GM18870 (cell line): Measurements from ENCODE around the gene DDAH1.
"Not testable (repeated sequence)": the region's sequence is repeated elsewhere in the genome, so short reads cannot be mapped to it uniquely, and the experiment has no call there.

ENCODE experiments used
- ATAC-seq: cut with Tn5 transposase; IDR thresholded peaks from one replicate; pipeline ENCODE4 v1.9.1; 2021; ENCODE audit warnings: moderate library complexity; ENCODE audit not compliant: unreplicated experiment

The DDAH1 gene

DNA sequence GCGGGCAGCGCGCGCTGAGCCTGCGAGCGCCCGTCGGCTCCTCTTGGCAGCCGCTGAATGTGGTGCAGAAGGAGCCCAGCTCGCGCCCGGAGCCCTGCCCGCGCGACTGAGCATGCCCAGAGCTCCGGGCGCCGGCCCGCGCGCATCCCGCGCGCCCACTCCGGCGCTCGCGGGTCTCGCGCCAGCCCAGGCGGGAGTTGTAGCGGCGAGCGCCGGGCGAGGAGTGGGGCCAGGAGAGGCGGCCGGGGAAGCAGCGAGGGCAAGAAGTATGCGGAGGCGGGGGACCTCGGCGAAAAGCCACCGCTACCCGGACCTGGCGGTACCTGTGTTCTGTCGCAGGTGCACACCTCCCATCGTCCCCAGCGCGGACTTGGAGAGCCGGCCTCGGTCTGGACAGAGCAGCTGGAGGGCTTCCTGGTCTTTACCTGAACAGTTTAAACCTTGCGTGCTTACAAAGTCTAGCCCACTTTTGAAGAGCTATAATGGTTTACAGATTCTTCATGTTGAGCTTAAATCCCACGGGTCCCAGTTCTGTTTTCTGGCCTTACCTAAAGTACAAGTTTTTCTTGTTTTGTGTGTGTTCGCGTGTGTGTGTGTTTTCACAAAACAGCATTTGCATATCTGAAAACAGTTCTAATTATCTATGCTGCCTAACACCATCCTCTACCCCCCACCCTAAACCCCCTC lies at the start of gene DDAH1:
TSS of gene DDAH1 (minus strand) at position 61 of the 687 bp plus-strand sequence. CDS start 114 bp downstream, outside the sequence.
- ATAC-seq, result no peak

DNA sequence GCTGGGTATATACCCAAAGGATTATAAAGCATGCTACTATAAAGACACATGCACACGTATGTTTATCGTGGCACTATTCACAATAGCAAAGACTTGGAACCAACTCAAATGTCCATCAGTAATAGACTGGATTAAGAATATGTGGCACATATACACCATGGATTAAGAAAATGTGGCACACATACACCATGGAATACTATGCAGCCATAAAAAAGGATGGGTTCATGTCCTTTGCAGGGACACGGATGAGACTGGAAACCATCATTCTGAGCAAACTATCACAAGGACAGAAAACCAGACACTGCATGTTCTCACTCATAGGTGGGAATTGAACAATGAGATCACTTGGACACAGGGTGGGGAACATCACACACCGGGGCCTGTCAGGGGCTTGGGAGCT lies 49.0 kb upstream of the DDAH1 start:
- not testable (repeated sequence) for ATAC-seq

GRCh38 chr1:85504417-85504816 lies 39.5 kb upstream of the DDAH1 start:
- no peak for ATAC-seq

DNA sequence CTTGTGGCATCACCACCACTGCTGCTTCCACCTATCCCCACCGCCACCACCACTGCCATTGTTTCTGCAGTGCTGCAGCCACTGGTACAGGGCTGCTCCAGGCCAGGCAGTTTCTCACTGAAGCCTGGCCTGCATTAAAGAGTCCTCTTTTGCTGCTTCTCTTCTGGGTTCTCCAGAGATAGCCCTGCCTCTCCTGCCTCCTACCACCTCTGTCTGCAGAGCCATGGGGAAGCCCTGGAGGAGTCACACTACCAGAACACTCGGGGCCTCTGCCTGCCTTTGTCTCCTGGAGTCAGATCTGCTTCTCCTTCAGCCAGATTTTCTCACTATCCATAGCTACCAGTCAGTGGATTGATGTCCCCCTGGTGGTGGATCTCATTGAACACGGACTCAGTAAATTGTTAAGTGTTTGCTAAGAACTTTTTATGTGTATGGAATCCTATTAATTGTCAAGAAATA lies 37.7 kb upstream of the DDAH1 start:
- no peak for ATAC-seq

- ATAC-seq, result no peak
These were observed 37.2 kb upstream of the DDAH1 start for GRCh38 chr1:85502171-85502570.

DNA sequence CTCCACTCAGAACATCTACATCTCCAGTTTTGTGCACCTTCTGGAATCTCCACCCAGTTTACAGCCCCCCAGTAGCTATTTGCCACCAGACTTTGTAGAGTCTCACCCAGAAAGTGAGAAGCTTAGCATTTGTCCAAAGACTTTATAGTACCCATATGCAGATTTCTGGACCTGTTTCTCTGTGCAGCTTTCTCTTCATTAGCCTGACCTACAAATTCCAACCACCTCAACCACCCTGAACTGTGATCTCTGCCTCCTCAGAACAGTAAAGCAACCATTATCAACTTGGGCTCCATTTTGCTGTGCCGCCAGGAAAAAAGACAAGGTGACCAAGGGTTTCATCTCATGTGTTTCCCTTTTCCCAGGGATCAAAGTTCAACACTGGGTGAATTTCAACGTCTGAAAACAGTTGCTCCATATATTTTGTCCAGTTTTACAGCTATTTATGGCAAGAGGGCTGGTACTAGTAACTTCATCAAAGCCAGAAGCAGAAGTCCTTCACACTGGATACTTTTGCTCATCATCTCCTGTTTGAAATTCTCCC lies 36.5 kb upstream of the DDAH1 start:
- no peak for ATAC-seq

- ATAC-seq, result no peak
These were observed 32.1 kb upstream of the DDAH1 start for GRCh38 chr1:85496941-85497582.

DNA sequence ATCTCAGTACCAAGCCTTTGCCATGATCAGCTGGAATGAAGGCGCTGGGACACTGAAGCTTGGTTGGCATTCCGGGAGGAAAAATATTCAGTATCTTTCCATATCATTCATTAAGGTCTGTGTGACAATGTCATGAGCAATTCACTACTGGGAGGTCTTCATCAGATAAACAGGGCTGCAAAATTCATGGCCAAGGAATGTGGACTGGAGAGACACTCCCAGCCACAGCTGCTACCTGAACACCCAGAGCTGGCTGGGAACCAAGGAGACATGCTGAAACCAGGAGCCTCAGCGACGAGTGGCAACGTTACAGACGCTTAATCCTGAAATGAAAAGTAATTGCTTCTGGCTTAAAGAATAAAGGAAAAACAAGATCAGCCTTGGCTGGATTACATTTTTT lies 30.6 kb upstream of the DDAH1 start:
- ATAC-seq, result no peak

DNA sequence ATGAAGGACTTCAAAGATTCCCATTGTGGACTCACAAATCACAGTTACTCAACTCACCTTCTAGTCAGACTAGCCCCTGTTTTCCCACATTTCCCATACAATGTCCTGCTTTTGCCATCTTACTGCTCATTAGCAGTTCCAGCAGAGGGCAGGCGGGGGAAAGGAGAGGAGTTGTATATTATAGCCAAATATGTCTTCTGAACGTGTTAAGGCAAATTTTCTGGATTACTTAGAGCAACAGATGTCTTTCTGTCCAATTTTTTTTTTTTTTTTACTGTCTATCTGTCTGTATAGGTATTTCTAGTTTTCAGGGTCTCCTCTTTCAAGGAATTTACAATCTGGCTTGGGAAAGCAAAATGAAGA lies 29.9 kb upstream of the DDAH1 start:
- no peak for ATAC-seq

DNA sequence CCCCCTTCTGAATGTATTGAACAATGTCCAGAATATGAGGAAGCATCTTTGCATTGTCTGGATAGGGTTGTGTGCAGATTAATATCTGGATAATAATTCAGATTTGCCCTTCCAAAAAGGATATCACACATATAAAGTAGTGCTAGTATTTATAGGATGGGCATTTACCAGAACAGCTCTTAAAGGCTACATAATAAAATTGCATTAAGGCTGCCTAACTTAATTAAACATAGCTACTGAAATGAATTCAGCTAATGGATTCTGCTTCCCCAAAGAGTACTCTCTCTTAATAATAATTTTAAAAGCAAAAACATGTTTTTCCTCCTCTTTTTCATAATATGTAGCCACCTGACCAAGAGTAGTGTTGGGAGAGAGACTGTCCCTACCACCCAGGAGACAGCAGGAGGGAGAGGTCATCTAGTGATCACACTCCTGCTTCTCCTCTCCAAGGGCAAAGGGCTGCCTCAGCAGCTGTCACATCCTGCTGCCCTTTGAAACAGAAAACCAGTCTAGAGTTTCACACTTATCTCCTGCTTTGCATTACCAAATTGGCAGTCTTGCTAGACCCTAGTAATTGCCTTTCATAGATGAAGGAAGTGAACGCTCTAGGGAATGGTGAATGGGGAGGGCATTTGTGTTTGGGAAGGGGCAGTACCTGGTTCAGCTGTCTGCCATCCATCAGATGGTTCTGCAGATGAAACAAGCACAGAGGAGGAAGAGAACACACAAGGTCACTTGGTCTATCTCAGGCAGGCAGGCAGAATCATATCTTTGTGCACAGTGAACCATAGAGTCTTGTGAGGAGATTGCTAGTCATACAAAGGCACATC lies 29.3 kb upstream of the DDAH1 start:
- peak; percentile 73 for ATAC-seq

GRCh38 chr1:85490270-85490985 lies 25.5 kb upstream of the DDAH1 start:
- ATAC-seq, result no peak

GRCh38 chr1:85488126-85488525 lies 23.2 kb upstream of the DDAH1 start:
- ATAC-seq, result no peak

DNA sequence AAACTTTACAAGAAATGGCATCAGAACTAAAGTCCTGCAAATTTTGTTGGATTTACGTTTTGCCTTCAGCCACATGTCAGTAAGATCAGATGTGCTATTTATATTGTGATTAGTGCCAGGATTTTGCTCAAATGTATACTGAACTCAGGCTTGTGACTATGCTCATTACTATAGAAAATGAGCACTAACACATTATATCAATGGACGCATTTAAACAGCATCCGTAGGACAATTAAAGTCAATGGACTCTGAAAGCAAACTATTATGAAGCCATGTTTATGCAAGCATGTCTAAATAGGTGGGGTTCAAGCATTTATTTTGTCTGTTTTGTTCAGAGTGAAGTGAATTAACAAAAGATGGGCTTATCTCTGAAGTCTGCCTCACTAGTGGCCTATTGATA lies 20.6 kb upstream of the DDAH1 start:
- ATAC-seq, result no peak

GRCh38 chr1:85484716-85485115 lies 19.8 kb upstream of the DDAH1 start:
- no peak for ATAC-seq

GRCh38 chr1:85484264-85484663 lies 19.3 kb upstream of the DDAH1 start:
- ATAC-seq, result no peak

- ATAC-seq, result no peak
These were observed 16.7 kb upstream of the DDAH1 start for GRCh38 chr1:85481688-85482087.

DNA sequence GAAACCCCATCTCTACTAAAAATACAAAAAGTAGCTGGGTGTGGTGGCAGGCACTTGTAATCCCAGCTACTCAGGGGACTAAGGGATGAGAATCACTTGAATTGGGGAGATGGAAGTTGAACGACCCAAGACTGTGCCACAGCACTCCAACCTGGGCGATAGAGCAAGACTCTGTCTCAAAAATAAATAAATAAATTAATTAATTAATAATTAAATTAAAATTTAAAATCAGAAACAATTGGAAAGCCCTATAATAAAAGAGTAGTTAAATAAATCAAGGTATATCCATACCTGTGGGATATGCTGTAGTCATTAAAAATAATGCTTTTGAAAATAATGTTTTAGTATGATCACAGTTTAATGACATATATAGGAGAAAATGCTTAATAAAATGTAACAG lies 15.6 kb upstream of the DDAH1 start:
- ATAC-seq, result no peak

DNA sequence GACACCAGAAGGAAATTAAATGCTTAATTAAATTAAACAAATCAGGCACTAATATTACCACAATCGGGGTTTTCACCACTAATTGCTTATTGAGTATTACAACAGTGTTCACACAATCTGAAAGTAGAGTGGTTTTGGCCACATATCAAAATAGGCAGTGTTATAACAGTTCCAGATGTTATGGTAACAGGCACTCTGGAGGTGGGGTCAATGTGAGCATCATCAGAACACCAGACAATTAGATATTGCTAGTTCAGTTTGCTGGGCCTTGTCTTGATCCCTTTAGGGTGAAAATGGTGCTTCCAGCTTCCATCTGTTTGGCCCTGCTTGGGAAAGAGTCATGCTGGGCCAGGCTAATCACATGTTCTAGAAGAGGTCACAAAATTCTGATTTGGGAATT lies 14.5 kb upstream of the DDAH1 start:
- no peak for ATAC-seq

- ATAC-seq, result no peak
These were observed 13.4 kb upstream of the DDAH1 start for GRCh38 chr1:85478366-85478765.

DNA sequence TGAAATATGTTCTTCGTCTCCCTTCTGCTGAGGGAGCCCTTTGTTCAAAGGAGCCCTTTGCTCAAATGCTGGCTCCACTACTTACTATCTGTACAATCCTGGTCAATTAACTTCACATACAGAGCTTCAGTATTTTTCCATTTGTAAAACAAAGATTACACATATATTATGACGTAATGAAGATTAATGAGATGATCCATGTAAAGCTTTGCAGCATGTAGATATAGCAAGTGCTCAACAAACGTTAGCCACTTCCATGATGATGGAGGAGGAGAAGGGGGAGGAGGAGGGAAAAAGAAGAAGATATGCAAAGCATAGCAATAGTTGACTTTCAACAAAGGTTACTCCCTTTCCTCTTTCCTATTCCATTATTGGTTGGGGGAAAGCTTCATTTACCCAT lies 10.1 kb upstream of the DDAH1 start:
- no peak for ATAC-seq

GRCh38 chr1:85473390-85473789 lies 8.4 kb upstream of the DDAH1 start:
- no peak for ATAC-seq
